Peyer's patch (tissue), 4 donors: ENCODE measurements around the gene MSANTD4. TPM values are rescaled to one million over a fixed set of nuclear protein-coding genes. Genes with fewer than 3 reads are reported as not detected.
"Not testable (repeated sequence)": the region's sequence is repeated elsewhere in the genome, so short reads cannot be mapped to it uniquely, and the experiment has no call there.

Experiments
- DNase-seq, 3 donors: peaks; one replicate each; pipeline ENCODE4 v3.0.0-alpha.2; 2017 to 2019
- H3K27ac ChIP-seq, 4 donors: fragments of 200-600 bp; sonication (generic); one replicate each; pipeline ENCODE4 v1.5.1; 2016 to 2019
- H3K27me3 ChIP-seq, 2 donors: fragments of 200-600 bp; sonication (generic); one replicate each; pipeline ENCODE4 v1.5.1; 2019
- H3K36me3 ChIP-seq, 3 donors: fragments of 200-600 bp; sonication (generic); one replicate each; pipeline ENCODE4 v1.5.1; 2016 to 2019
- H3K4me1 ChIP-seq, 4 donors: fragments of 200-600 bp; sonication (generic); one replicate each; pipeline ENCODE4 v1.5.1; 2016 to 2019
- H3K4me3 ChIP-seq, 4 donors: fragments of 200-600 bp; sonication (generic); 1 replicate in 3 of 4; 2 replicates in 1 of 4; pipeline ENCODE4 v1.5.1; 2016 to 2019; ENCODE audit warnings: mild to moderate bottlenecking in 1 of 4
- H3K9me3 ChIP-seq, 4 donors: fragments of 200-600 bp; sonication (generic); one replicate each; pipeline ENCODE4 v1.5.1; 2016 to 2019; ENCODE audit warnings: mild to moderate bottlenecking in 1 of 4
- CTCF ChIP-seq, 6 experiments: fragments of 450-650 bp in 4 of 6; fragments of 200-600 bp in 2 of 6; sonication (generic) in 1 of 6; IDR thresholded peaks; one replicate each; pipeline ENCODE4 v1.5.1; 2017 to 2019; ENCODE audit warnings: antibody characterized with exemption in 6 of 6, mild to moderate bottlenecking in 3 of 6, moderate library complexity in 1 of 6
- POLR2A ChIP-seq, 2 donors: fragments of 450-650 bp; IDR thresholded peaks; one replicate each; pipeline ENCODE4 v1.5.1; 2017; ENCODE audit warnings: antibody characterized with exemption in 2 of 2, mild to moderate bottlenecking in 2 of 2, moderate library complexity in 2 of 2
- total RNA-seq, 4 donors: library from RNA; depleted of rRNA; stranded (reverse); fragments of >200 nt; gene quantifications; one replicate each; pipeline ENCODE4 v1.1.0, GENCODE V29; 2016

The MSANTD4 gene
- total RNA-seq, 4 donors from 2014 or later, result 6.9 to 79.2 (median 12.8) TPM

DNA sequence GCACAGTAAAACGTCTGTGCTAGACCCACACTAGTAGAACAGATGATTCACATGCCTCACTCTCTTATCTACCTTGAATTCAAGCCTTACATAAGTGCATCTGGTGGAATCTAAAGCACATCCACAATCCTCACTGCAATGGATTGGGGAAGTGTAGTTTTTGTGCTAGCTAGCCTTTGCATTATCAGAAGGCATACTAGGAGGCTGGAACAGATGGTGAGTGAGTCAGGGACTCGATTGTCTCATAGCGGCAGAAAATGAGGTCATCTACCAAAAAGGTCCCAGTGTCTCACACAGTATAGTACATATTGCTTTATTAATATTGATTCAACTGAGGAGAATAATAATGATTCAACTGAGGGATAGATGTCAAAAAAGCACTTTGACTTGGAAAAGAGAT is 9.3 kb downstream of the MSANTD4 start:
- no peak for DNase-seq
- Histone ChIP-seq H3K9me3 (no peaks in the 10 kb centered on the region), H3K27me3 (no peaks in the 10 kb centered on the region), H3K4me1 (peaks cover 0 to 5% (median 0%) of the 10 kb centered on the region in 4 donors), H3K27ac (no peak overlapping the region), H3K36me3 (peaks cover 0 to 29% (median 0%) of the 10 kb centered on the region in 3 donors), H3K4me3 (no peak overlapping the region)
- TF ChIP-seq CTCF (IDR thresholded peaks at IDR 0.05), result no peak
- no peak for TF ChIP-seq POLR2A (IDR thresholded peaks at IDR 0.05)

GRCh38 chr11:106011481-106011880 is 10.6 kb downstream of the MSANTD4 start:
- no peaks in the 10 kb centered on the region for H3K9me3 ChIP-seq
- H3K27me3 ChIP-seq, result no peaks in the 10 kb centered on the region
- no peak overlapping the region for H3K4me3 ChIP-seq
- DNase-seq, result no peak
- H3K36me3 ChIP-seq, result peaks cover 0 to 40% (median 0%) of the 10 kb centered on the region in 3 donors
- H3K27ac ChIP-seq, result no peak overlapping the region
- TF ChIP-seq CTCF (IDR thresholded peaks at IDR 0.05), result no peak
- TF ChIP-seq POLR2A (IDR thresholded peaks at IDR 0.05), result no peak
- H3K4me1 ChIP-seq, result no peaks in the 10 kb centered on the region

GRCh38 chr11:106003094-106003493 is 18.9 kb downstream of the MSANTD4 start:
- H3K4me1 ChIP-seq, H3K27ac ChIP-seq, H3K27me3 ChIP-seq, H3K4me3 ChIP-seq, DNase-seq: not testable (repeated sequence)
- Histone ChIP-seq H3K9me3 (peaks cover 0 to 13% (median 2%) of the 10 kb centered on the region in 4 donors), H3K36me3 (peaks cover 0 to 27% (median 0%) of the 10 kb centered on the region in 3 donors)

DNA sequence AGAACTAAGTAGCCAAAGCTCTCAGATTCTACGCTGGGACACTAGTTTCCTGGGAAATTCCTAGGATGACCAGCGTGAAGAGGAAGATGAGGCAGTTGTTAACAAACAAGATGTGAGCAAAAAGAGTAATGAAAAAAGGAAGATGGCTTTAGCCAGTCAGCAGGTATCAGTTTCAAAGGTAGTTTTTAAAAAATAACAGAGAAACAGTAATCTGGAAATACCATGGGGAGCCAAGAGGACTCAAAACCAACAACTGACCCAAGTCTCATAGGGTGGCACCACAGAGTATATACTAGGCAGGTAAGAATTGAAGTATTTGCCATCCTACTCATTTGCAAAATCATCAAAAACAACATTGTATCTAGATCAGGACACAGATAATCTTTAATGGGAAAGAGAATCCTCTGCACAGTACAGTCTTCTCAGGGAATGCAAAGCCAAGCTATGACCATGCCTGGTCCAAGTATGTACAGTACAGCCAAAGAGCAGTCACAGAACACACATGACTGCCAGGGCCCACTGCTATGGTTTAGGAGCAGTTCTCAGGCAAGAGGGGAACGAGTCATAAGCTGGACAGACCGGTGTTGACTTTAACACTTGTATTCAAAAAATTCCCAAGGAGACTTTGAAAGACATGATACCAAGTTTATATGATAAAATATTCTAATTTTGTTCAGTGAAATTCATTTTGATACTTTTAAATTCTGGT is 20.6 kb downstream of the MSANTD4 start:
- peaks cover 0 to 13% (median 2%) of the 10 kb centered on the region in 4 donors for H3K9me3 ChIP-seq
- H3K36me3 ChIP-seq, result peaks cover 0 to 16% (median 0%) of the 10 kb centered on the region in 3 donors
- H3K27ac ChIP-seq, result no peak overlapping the region
- no peak overlapping the region for H3K4me3 ChIP-seq
- TF ChIP-seq POLR2A (IDR thresholded peaks at IDR 0.05) (no peak), CTCF (IDR thresholded peaks at IDR 0.05) (no peak)
- no peak for DNase-seq
- H3K4me1 ChIP-seq, result no peaks in the 10 kb centered on the region
- H3K27me3 ChIP-seq, result no peaks in the 10 kb centered on the region

DNA sequence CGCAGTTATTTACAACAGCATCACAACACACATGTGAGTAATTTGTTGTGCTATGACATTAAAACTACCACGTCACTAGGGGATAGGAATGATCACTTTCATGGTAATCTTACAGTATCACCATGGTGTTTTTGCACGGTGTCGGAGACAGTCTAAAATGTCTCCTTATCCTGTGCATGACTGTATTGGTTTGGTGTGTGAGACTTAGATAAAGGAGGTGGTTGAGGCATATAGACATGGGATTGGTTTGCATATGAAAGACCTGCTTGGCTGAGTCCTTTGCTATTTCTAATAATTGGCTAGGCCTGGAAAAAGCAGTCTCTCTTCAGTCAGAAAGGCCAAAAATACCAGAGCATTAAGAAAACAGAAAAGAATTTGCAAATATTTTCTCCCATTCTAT is 30.2 kb downstream of the MSANTD4 start:
- Histone ChIP-seq H3K27ac (no peak overlapping the region), H3K4me3 (no peak overlapping the region), H3K9me3 (no peaks in the 10 kb centered on the region), H3K36me3 (peaks cover 0 to 12% (median 0%) of the 10 kb centered on the region in 3 donors), H3K27me3 (no peaks in the 10 kb centered on the region), H3K4me1 (no peaks in the 10 kb centered on the region)
- TF ChIP-seq POLR2A (IDR thresholded peaks at IDR 0.05) (no peak), CTCF (IDR thresholded peaks at IDR 0.05) (no peak)
- no peak for DNase-seq

GRCh38 chr11:105989124-105989523 is 32.9 kb downstream of the MSANTD4 start:
- no peaks in the 10 kb centered on the region for H3K9me3 ChIP-seq
- H3K4me1 ChIP-seq, result no peaks in the 10 kb centered on the region
- H3K27me3 ChIP-seq, result no peaks in the 10 kb centered on the region
- no peak for TF ChIP-seq CTCF (IDR thresholded peaks at IDR 0.05)
- TF ChIP-seq POLR2A (IDR thresholded peaks at IDR 0.05), result no peak
- no peak overlapping the region for H3K4me3 ChIP-seq
- H3K27ac ChIP-seq, result no peak overlapping the region
- no peaks in the 10 kb centered on the region for H3K36me3 ChIP-seq
- DNase-seq, result no peak
